GM12878 (cell line): Measurements from ENCODE around the gene DSE. TPM values are rescaled to one million over a fixed set of nuclear protein-coding genes. Genes with fewer than 3 reads are reported as not detected.

Experiments
- ATAC-seq: fragments of 200-7000 bp; cut with Tn5 transposase; 3 replicates; pipeline ENCODE4 v1.9.1; 2020; ENCODE audit warnings: mild to moderate bottlenecking, moderate library complexity
- BruUV-seq: library from RNA; stranded (reverse); fragments of 400-500 nt; replicated peaks from 2 replicates; lab custom pipeline; 2021; lab: Mats Ljungman, UMichigan
- CTCF ChIA-PET: fragments of 300-600 bp; sonication (Branson Sonifier 250); formaldehyde crosslinking; extraction: SDS; loops from one replicate; lab custom pipeline; 2021; ENCODE audit warnings: inconsistent platforms; lab: Yijun Ruan, JAX
- POLR2A ChIA-PET: fragments of 350-600 bp; formaldehyde crosslinking; extraction: SDS; loops from one replicate; lab custom pipeline; 2021; ENCODE audit warnings: inconsistent platforms; lab: Charles Lee
- RAD21 ChIA-PET: fragments of 300-600 bp; sonication (Branson Sonifier 250); formaldehyde crosslinking; loops from one replicate; lab custom pipeline; 2023; ENCODE audit warnings: antibody characterized with exemption; ENCODE audit not compliant: unreplicated experiment; lab: Charles Lee
- SMC1A ChIA-PET: fragments of 300-600 bp; sonication (Branson Sonifier 250); formaldehyde crosslinking; loops from one replicate; lab custom pipeline; 2023; ENCODE audit not compliant: unreplicated experiment, uncharacterized antibody; lab: Charles Lee
- DNase-seq: peaks from one replicate; pipeline ENCODE4 v3.0.0-alpha.2; 2011; ENCODE audit warnings: low read depth, low spot score
- FAIRE-seq: peaks from 3 replicates; lab custom pipeline; 2011; peaks lifted over from hg19 to GRCh38; lab: Jason Lieb, UNC
- H2AFZ ChIP-seq: 2 replicates; pipeline ENCODE4 v1.6.0; 2011; ENCODE audit warnings: low read depth, low read length, control low read depth; ENCODE audit not compliant: control insufficient read depth
- H3K27ac ChIP-seq: 2 replicates; pipeline ENCODE4 v1.5.1; 2011; ENCODE audit warnings: control low read depth; ENCODE audit not compliant: control insufficient read depth, insufficient read depth
- H3K27me3 ChIP-seq, 2 experiments: replicated peaks in 1 of 2; 2 replicates each; pipeline versions ENCODE4 v1.6.0 to v1.6.1; 2011; ENCODE audit warnings: low read length in 1 of 2; ENCODE audit not compliant: control insufficient read depth in 2 of 2, insufficient read depth in 2 of 2
- H3K36me3 ChIP-seq, 2 experiments: 2 replicates each; pipeline ENCODE4 v1.5.1; 2011; ENCODE audit warnings: low read length in 1 of 2; ENCODE audit not compliant: control insufficient read depth in 2 of 2, insufficient read depth in 2 of 2
- H3K4me1 ChIP-seq: 2 replicates; pipeline ENCODE4 v1.6.1; 2011; ENCODE audit warnings: mild to moderate bottlenecking, low read length, moderate library complexity, mixed read lengths; ENCODE audit not compliant: control insufficient read depth, insufficient read depth
- H3K4me2 ChIP-seq: 2 replicates; pipeline ENCODE4 v1.6.0; 2011; ENCODE audit warnings: control low read depth; ENCODE audit not compliant: control insufficient read depth, insufficient read depth
- H3K4me3 ChIP-seq: fragments of 200-600 bp; sonication (generic); 2 replicates; pipeline ENCODE4 v1.5.1; 2016
- H3K79me2 ChIP-seq: 2 replicates; pipeline ENCODE4 v1.6.0; 2011; ENCODE audit warnings: low read length; ENCODE audit not compliant: control insufficient read depth, insufficient read depth
- H3K9ac ChIP-seq: 2 replicates; pipeline ENCODE4 v1.8.0; 2011; ENCODE audit warnings: low read length, control low read depth, mixed read lengths; ENCODE audit not compliant: control insufficient read depth, insufficient read depth
- H3K9me3 ChIP-seq: replicated peaks from 3 replicates; pipeline ENCODE4 v1.5.1; 2011; ENCODE audit warnings: mild to moderate bottlenecking, low read length; ENCODE audit not compliant: control insufficient read depth, insufficient read depth
- H4K20me1 ChIP-seq: 2 replicates; pipeline ENCODE4 v1.6.0; 2011; ENCODE audit not compliant: control insufficient read depth, insufficient read depth
- CBX3 ChIP-seq: fragments of 200-600 bp; sonication (generic); IDR thresholded peaks from 2 replicates; pipeline ENCODE4 v1.6.1; 2016; ENCODE audit warnings: low read depth, borderline replicate concordance
- EED ChIP-seq: sonication (generic); IDR thresholded peaks from 2 replicates; pipeline ENCODE4 v1.6.1; 2016; ENCODE audit warnings: antibody characterized with exemption, low read depth
- FOS ChIP-seq: IDR thresholded peaks from 3 replicates; pipeline ENCODE4 v1.6.1; 2011; ENCODE audit warnings: borderline replicate concordance; ENCODE audit not compliant: insufficient read length; ENCODE audit errors: extremely low read depth
- GABPA ChIP-seq: IDR thresholded peaks from 2 replicates; pipeline ENCODE4 v1.6.1; 2014; ENCODE audit warnings: antibody characterized with exemption, low read depth, mild to moderate bottlenecking, inconsistent platforms
- HDGF ChIP-seq: fragments of 450-650 bp; IDR thresholded peaks from 2 replicates; pipeline ENCODE4 v1.6.1; 2016; ENCODE audit warnings: antibody characterized with exemption
- IKZF1 ChIP-seq: fragments of 450-650 bp; conservative IDR thresholded peaks from 2 replicates; pipeline ENCODE4 v1.6.1; 2017; ENCODE audit warnings: antibody characterized with exemption, mild to moderate bottlenecking
- IKZF2 ChIP-seq, 2 experiments: fragments of 450-650 bp; IDR thresholded peaks; 2 replicates each; pipeline ENCODE4 v1.6.1; 2017; ENCODE audit warnings: mild to moderate bottlenecking in 2 of 2, moderate library complexity in 2 of 2
- NFIC ChIP-seq: IDR thresholded peaks from 2 replicates; pipeline ENCODE4 v1.6.1; 2012; ENCODE audit warnings: low read depth, mild to moderate bottlenecking, inconsistent platforms, low read length, moderate library complexity
- RUNX3 ChIP-seq: IDR thresholded peaks from 2 replicates; pipeline ENCODE4 v1.6.1; 2012; ENCODE audit warnings: low read length, inconsistent platforms
- SPI1 ChIP-seq: IDR thresholded peaks from 2 replicates; pipeline ENCODE4 v1.6.1; 2011; ENCODE audit warnings: low read depth, mild to moderate bottlenecking, low read length, moderate library complexity, borderline replicate concordance; ENCODE audit not compliant: insufficient read depth
- SRF ChIP-seq, 2 experiments: IDR thresholded peaks; 2 replicates each; pipeline ENCODE4 v1.6.1; 2011; ENCODE audit warnings: low read depth in 2 of 2, low read length in 2 of 2, mild to moderate bottlenecking in 1 of 2, moderate library complexity in 1 of 2
- TBL1XR1 ChIP-seq: IDR thresholded peaks from 2 replicates; pipeline ENCODE4 v1.6.1; 2012; ENCODE audit warnings: low read depth, low read length, improper control_type of control experiment
- TCF12 ChIP-seq: IDR thresholded peaks from 2 replicates; pipeline ENCODE4 v1.6.1; 2011; ENCODE audit warnings: low read depth, mild to moderate bottlenecking, low read length
- WGBS: methylation state at CpG from one replicate; pipeline ENCODE4 v1.1.6; 2016; ENCODE audit warnings: low lambda C conversion rate; ENCODE audit not compliant: insufficient replicate concordance, insufficient coverage; ENCODE audit errors: missing lambda C conversion rate; 5-methylcytosine and 5-hydroxymethylcytosine counted together
- in situ Hi-C: fragments of 300-500 bp; cut with MboI; formaldehyde crosslinking; loops from 9 replicates; pipeline ENCODE4 v1.14.3; 2018; ENCODE audit warnings: mixed read lengths
- intact Hi-C: fragments of 100-400 bp; cut with micrococcal nuclease; formaldehyde crosslinking; loops from one replicate; pipeline ENCODE4 v1.14.2; 2022; ENCODE audit not compliant: unreplicated experiment
- polyA plus RNA-seq, 11 experiments: library from polyadenylated mRNA; depleted of rRNA in 4 of 11; unstranded in 6 of 11; stranded (reverse) in 5 of 11; fragments of >200 nt; fragmentation: Nextera tagmentation in 4 of 11; fragmentation: Illumina TruSeq in 1 of 11; extraction: Ambion mirVana in 4 of 11; extraction: Trizol in 1 of 11; gene quantifications; 1 replicate in 1 of 11; 2 replicates in 10 of 11; pipeline versions ENCODE4 v1.2.1 to v1.2.3, GENCODE V29; 2011 to 2016; ENCODE audit warnings: inconsistent platforms in 2 of 11, missing spikeins in 2 of 11, low read depth in 1 of 11
- total RNA-seq, 4 experiments: library from RNA; depleted of rRNA in 3 of 4; stranded (reverse); fragments of >200 nt in 3 of 4; fragmentation: Illumina TruSeq in 1 of 4; extraction: Trizol in 1 of 4; gene quantifications; 2 replicates each; pipeline versions ENCODE4 v1.2.1 to v1.2.3, GENCODE V29; 2013 to 2021
- TF ChIP-seq, protein P1 (sequence below): fragments of 450-650 bp; IDR thresholded peaks from 2 replicates; pipeline ENCODE4 v1.6.1; 2016; ENCODE audit warnings: mild to moderate bottlenecking
- TF ChIP-seq, protein P2 (sequence below): fragments of 450-650 bp; IDR thresholded peaks from 2 replicates; pipeline ENCODE4 v1.6.1; 2016; ENCODE audit warnings: mild to moderate bottlenecking

Gene DSE
- total and polyA plus RNA-seq, 10 of the 15 experiments (the other 5 are each of a cell fraction or from before 2014, with no cell fraction given): 12.6 to 76.4 (median 43.0) TPM

DNA sequence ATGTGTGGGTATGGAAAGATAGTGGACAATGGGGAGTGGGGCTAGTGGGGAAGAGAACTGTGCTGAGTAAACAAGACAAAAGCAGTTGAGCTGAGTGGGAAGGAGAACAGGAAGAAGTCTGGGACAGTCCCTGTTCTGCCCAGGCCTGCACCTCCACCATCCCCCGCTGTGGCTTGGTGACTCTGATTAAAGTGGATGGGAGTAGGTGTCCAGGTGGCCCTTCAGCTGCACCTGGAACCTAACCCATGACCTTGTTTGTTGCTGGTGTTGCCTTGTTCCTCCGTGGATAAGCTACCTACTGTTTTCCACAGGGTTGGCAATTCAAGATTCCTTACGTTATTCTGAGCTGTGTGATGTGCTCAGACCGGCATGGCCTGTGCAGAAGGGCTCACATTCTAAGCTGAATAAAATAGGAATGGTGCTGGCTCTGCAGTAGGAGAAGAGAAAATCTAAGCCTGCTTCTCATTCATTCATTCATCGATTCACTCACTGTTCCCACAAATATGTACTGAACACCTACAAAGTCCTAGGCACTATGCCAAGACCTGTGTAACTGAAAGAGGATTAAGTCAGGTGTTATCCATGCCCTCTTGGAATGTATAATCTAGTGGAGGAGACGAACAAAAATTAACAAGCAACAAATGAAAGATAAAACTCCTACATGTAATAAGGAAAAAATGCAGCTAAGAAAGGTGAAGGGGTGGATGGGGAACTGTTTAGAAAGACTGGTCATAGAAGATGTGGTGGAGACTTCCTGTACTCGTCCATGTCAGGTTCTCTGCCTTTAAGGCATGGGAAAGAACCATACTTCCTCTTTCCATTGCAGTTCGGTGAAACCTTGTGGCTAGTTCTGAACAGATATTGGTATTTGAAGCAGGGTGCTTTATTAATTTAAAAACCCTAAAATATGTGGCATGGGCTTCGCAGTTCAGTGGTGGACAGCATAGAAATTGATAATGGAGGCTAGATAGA lies 80.3 kb downstream of the DSE start:
- H3K9ac ChIP-seq: no peak overlapping the region
- ATAC-seq (peak; percentile 93), FAIRE-seq (peak; percentile 71), DNase-seq (peak; percentile 52)
- H3K4me3 ChIP-seq: no peak overlapping the region
- ChIA-PET RAD21 (interaction anchor here (0.8 to 7.3 kb wide), 8 partner anchors 11 to 233 kb away, joined by 3 to 54 read pairs (median 4); no protein-coding TSS in a partner anchor), SMC1A (interaction anchor here (0.7 to 2.1 kb wide), 9 partner anchors 12 to 164 kb away, joined by 3 to 9 read pairs (median 4); no protein-coding TSS in a partner anchor), POLR2A (interaction anchor here (0.7 to 1.5 kb wide), 2 partner anchors 60 to 133 kb away, joined by 3 to 4 read pairs; no protein-coding TSS in a partner anchor), CTCF (interaction anchor here (0.7 to 4.3 kb wide), 9 partner anchors 10 to 182 kb away, joined by 3 to 25 read pairs (median 4); no protein-coding TSS in a partner anchor)
- no peaks in the 10 kb centered on the region for H3K36me3 ChIP-seq
- TF ChIP-seq TBL1XR1 (no peak), IKZF2 (IDR thresholded peaks at IDR 0.05) (peak; percentile 59 to 64; a peak in 3 of 4 replicates), EED (peak; percentile 44), IKZF1 (peak; percentile 53; the same call in 1 of the 2 replicates), FOS (no peak), GABPA (no peak), RUNX3 (peak; percentile 81), TCF12 (0 out of 2 replicates have a peak, but pooled peaks have one; percentile 31), SRF (IDR thresholded peaks at IDR 0.05; ENCODE audit: low read depth in 2 of 2, low read length in 2 of 2) (0 out of 4 replicates have a peak, but pooled peaks of 1 of the 2 experiments have one; percentile 41), SPI1 (peak; percentile 61; the same call in 1 of the 2 replicates), NFIC (peak; percentile 19; the same call in 1 of the 2 replicates), CBX3 (no peak), HDGF (no peak)
- TF ChIP-seq, protein P1, sequence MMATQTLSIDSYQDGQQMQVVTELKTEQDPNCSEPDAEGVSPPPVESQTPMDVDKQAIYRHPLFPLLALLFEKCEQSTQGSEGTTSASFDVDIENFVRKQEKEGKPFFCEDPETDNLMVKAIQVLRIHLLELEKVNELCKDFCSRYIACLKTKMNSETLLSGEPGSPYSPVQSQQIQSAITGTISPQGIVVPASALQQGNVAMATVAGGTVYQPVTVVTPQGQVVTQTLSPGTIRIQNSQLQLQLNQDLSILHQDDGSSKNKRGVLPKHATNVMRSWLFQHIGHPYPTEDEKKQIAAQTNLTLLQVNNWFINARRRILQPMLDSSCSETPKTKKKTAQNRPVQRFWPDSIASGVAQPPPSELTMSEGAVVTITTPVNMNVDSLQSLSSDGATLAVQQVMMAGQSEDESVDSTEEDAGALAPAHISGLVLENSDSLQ: no peak
- TF ChIP-seq, protein P2, sequence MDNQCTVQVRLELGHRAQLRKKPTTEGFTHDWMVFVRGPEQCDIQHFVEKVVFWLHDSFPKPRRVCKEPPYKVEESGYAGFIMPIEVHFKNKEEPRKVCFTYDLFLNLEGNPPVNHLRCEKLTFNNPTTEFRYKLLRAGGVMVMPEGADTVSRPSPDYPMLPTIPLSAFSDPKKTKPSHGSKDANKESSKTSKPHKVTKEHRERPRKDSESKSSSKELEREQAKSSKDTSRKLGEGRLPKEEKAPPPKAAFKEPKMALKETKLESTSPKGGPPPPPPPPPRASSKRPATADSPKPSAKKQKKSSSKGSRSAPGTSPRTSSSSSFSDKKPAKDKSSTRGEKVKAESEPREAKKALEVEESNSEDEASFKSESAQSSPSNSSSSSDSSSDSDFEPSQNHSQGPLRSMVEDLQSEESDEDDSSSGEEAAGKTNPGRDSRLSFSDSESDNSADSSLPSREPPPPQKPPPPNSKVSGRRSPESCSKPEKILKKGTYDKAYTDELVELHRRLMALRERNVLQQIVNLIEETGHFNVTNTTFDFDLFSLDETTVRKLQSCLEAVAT: peak; percentile 89
- peak overlapping the region; percentile 22; the same call in 1 of the 2 replicates for H3K27ac ChIP-seq
- intact Hi-C loops: no loop called here
- peaks cover 10% of the 10 kb centered on the region for H3K4me1 ChIP-seq
- H3K27me3 ChIP-seq: no peaks in the 10 kb centered on the region
- peak overlapping the region; percentile 45 for H2AFZ ChIP-seq
- 53% methylated on average over 9 of the region's 9 CpGs for WGBS
- peak overlapping the region; percentile 67 for H3K4me2 ChIP-seq
- in situ Hi-C loops: no loop called here
- BruUV-seq: no TSS peak
- H4K20me1 ChIP-seq: no peaks in the 10 kb centered on the region
- H3K9me3 ChIP-seq: no peaks in the 10 kb centered on the region
- H3K79me2 ChIP-seq: no peaks in the 10 kb centered on the region
